PC-9 (cell line): ENCODE data around the gene RBMS1.

Experiments used
- EZH2 ChIP-seq: fragments of 200-600 bp; sonication (generic); IDR thresholded peaks from 2 replicates; pipeline ENCODE4 v1.8.0; 2017; ENCODE audit warnings: antibody characterized with exemption, low read depth
- TF ChIP-seq, protein P1 (sequence below): fragments of 200-600 bp; sonication (generic); conservative IDR thresholded peaks from 2 replicates; pipeline ENCODE4 v1.6.1; 2017; ENCODE audit warnings: mixed run types, antibody characterized with exemption, mild to moderate bottlenecking, moderate library complexity

DNA sequence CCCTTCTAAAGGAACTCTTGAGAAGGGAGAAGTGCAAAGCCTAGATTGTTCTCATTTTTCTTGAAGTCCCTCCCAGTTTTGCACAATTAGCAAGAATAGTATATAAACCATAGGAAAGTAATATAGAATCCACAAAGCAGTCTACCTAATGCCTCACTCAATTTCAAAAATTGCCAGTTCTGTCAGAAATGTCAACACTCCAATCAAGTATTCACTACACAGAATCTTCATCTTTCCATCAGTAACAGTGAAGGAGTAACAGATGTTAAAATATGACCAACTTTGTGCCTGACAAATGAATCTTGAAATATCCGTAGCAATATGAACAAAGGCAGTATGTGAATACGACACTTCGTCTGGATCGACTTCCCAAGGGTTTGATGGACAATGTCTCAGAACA is 56.3 kb downstream of the RBMS1 start:
- TF ChIP-seq, protein P1, sequence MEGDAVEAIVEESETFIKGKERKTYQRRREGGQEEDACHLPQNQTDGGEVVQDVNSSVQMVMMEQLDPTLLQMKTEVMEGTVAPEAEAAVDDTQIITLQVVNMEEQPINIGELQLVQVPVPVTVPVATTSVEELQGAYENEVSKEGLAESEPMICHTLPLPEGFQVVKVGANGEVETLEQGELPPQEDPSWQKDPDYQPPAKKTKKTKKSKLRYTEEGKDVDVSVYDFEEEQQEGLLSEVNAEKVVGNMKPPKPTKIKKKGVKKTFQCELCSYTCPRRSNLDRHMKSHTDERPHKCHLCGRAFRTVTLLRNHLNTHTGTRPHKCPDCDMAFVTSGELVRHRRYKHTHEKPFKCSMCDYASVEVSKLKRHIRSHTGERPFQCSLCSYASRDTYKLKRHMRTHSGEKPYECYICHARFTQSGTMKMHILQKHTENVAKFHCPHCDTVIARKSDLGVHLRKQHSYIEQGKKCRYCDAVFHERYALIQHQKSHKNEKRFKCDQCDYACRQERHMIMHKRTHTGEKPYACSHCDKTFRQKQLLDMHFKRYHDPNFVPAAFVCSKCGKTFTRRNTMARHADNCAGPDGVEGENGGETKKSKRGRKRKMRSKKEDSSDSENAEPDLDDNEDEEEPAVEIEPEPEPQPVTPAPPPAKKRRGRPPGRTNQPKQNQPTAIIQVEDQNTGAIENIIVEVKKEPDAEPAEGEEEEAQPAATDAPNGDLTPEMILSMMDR: no peak
- no peak for TF ChIP-seq EZH2
